ENCODE measurements around the gene EVPL. TPM values are rescaled to one million over a fixed set of nuclear protein-coding genes. Genes with fewer than 3 reads are reported as not detected.

The EVPL gene
- total and polyA plus RNA-seq, 2 of the 13 experiments (the other 11 are each of a cell fraction or from before 2014, with no cell fraction given) = 2.1 to 8.2 TPM

DNA sequence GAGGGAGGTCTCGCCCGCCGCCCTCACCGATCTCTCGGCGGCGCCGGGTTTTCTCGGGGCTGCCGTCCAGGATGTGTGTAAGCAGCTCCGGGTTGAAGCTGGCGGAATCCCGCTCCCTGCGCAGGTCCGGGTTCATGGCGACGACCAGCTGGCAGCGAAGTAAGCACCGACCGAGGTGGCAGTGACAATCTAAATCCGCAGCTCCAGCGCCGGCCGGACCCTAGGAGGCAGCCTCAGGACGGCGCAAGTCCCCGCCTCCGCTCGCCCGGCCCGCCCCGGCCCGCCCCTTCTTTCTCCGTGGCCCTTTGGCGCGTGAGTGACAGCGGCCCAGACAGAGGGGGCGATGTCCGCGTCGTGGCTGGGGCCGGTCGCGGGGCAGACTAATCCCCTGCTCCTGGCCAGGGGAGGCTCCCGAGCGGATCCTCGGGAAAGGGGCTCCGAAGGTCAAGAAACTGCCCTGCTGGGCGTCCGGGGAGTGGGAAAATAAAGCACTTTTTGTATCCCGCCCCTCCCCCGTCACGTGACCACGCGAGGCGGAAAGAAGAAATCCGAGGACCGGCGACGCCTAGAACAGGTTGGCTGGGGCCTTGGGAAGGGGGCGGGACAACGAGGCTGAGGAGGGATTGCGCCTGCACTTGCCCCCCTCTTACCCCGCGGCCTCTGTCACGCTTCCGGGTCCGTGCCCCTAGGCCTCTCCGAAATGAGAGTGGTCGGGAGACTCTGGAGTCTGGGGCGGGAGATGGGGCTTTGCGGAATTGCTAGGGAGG lies 48.0 kb downstream of the EVPL start, which contains the start of the genes ACOX1 and TEN1 (continued):
- TF ChIP-seq, protein P1, sequence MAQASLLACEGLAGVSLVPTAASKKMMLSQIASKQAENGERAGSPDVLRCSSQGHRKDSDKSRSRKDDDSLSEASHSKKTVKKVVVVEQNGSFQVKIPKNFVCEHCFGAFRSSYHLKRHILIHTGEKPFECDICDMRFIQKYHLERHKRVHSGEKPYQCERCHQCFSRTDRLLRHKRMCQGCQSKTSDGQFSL (CRISPR knock-in tag; IDR thresholded peaks at IDR 0.05) = no peak
- TF ChIP-seq, protein P2, sequence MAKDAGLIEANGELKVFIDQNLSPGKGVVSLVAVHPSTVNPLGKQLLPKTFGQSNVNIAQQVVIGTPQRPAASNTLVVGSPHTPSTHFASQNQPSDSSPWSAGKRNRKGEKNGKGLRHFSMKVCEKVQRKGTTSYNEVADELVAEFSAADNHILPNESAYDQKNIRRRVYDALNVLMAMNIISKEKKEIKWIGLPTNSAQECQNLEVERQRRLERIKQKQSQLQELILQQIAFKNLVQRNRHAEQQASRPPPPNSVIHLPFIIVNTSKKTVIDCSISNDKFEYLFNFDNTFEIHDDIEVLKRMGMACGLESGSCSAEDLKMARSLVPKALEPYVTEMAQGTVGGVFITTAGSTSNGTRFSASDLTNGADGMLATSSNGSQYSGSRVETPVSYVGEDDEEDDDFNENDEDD (CRISPR knock-in tag; IDR thresholded peaks at IDR 0.05; ENCODE audit: borderline replicate concordance) = peak; percentile 61; the same call in 1 of the 2 replicates
- TF ChIP-seq, protein P3, sequence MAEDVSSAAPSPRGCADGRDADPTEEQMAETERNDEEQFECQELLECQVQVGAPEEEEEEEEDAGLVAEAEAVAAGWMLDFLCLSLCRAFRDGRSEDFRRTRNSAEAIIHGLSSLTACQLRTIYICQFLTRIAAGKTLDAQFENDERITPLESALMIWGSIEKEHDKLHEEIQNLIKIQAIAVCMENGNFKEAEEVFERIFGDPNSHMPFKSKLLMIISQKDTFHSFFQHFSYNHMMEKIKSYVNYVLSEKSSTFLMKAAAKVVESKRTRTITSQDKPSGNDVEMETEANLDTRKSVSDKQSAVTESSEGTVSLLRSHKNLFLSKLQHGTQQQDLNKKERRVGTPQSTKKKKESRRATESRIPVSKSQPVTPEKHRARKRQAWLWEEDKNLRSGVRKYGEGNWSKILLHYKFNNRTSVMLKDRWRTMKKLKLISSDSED (CRISPR knock-in tag; IDR thresholded peaks at IDR 0.05) = no peak
- TF ChIP-seq HDAC6 (IDR thresholded peaks at IDR 0.05; ENCODE audit: low read depth, low read length) (no peak), ZNF460 (CRISPR knock-in tag; IDR thresholded peaks at IDR 0.05; ENCODE audit: borderline replicate concordance) (peak; percentile 54; the same call in 1 of the 2 replicates), RAD51 (IDR thresholded peaks at IDR 0.05; ENCODE audit: borderline replicate concordance) (peak; percentile 99), ZNF737 (CRISPR knock-in tag; IDR thresholded peaks at IDR 0.05; ENCODE audit: borderline replicate concordance) (0 out of 2 replicates have a peak, but pooled peaks have one; percentile 48), ZFYVE20 (CRISPR knock-in tag; IDR thresholded peaks at IDR 0.05; ENCODE audit: borderline replicate concordance, low read depth) (no peak), ZNF790 (CRISPR knock-in tag; IDR thresholded peaks at IDR 0.05; ENCODE audit: borderline replicate concordance) (no peak), NR1H2 (CRISPR knock-in tag; IDR thresholded peaks at IDR 0.05; ENCODE audit: borderline replicate concordance, low read depth) (no peak), ZNF672 (CRISPR knock-in tag; IDR thresholded peaks at IDR 0.05) (peak; percentile 94; the same call in 1 of the 2 replicates), ZNF44 (CRISPR knock-in tag; IDR thresholded peaks at IDR 0.05) (no peak; the same call in 1 of the 2 replicates), BRD4 (CRISPR knock-in tag; IDR thresholded peaks at IDR 0.05) (no peak; the same call in 1 of the 2 replicates)
- TF ChIP-seq, protein P4, sequence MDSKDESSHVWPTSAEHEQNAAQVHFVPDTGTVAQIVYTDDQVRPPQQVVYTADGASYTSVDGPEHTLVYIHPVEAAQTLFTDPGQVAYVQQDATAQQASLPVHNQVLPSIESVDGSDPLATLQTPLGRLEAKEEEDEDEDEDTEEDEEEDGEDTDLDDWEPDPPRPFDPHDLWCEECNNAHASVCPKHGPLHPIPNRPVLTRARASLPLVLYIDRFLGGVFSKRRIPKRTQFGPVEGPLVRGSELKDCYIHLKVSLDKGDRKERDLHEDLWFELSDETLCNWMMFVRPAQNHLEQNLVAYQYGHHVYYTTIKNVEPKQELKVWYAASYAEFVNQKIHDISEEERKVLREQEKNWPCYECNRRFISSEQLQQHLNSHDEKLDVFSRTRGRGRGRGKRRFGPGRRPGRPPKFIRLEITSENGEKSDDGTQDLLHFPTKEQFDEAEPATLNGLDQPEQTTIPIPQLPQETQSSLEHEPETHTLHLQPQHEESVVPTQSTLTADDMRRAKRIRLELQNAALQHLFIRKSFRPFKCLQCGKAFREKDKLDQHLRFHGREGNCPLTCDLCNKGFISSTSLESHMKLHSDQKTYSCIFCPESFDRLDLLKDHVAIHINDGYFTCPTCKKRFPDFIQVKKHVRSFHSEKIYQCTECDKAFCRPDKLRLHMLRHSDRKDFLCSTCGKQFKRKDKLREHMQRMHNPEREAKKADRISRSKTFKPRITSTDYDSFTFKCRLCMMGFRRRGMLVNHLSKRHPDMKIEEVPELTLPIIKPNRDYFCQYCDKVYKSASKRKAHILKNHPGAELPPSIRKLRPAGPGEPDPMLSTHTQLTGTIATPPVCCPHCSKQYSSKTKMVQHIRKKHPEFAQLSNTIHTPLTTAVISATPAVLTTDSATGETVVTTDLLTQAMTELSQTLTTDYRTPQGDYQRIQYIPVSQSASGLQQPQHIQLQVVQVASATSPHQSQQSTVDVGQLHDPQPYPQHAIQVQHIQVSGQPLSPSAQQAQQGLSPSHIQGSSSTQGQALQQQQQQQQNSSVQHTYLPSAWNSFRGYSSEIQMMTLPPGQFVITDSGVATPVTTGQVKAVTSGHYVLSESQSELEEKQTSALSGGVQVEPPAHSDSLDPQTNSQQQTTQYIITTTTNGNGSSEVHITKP (CRISPR knock-in tag; IDR thresholded peaks at IDR 0.05; ENCODE audit: low read depth) = peak; percentile 87
- TF ChIP-seq, protein P5, sequence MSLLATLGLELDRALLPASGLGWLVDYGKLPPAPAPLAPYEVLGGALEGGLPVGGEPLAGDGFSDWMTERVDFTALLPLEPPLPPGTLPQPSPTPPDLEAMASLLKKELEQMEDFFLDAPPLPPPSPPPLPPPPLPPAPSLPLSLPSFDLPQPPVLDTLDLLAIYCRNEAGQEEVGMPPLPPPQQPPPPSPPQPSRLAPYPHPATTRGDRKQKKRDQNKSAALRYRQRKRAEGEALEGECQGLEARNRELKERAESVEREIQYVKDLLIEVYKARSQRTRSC (CRISPR knock-in tag; IDR thresholded peaks at IDR 0.05; ENCODE audit: low read depth) = peak; percentile 84
- TF ChIP-seq, protein P6, sequence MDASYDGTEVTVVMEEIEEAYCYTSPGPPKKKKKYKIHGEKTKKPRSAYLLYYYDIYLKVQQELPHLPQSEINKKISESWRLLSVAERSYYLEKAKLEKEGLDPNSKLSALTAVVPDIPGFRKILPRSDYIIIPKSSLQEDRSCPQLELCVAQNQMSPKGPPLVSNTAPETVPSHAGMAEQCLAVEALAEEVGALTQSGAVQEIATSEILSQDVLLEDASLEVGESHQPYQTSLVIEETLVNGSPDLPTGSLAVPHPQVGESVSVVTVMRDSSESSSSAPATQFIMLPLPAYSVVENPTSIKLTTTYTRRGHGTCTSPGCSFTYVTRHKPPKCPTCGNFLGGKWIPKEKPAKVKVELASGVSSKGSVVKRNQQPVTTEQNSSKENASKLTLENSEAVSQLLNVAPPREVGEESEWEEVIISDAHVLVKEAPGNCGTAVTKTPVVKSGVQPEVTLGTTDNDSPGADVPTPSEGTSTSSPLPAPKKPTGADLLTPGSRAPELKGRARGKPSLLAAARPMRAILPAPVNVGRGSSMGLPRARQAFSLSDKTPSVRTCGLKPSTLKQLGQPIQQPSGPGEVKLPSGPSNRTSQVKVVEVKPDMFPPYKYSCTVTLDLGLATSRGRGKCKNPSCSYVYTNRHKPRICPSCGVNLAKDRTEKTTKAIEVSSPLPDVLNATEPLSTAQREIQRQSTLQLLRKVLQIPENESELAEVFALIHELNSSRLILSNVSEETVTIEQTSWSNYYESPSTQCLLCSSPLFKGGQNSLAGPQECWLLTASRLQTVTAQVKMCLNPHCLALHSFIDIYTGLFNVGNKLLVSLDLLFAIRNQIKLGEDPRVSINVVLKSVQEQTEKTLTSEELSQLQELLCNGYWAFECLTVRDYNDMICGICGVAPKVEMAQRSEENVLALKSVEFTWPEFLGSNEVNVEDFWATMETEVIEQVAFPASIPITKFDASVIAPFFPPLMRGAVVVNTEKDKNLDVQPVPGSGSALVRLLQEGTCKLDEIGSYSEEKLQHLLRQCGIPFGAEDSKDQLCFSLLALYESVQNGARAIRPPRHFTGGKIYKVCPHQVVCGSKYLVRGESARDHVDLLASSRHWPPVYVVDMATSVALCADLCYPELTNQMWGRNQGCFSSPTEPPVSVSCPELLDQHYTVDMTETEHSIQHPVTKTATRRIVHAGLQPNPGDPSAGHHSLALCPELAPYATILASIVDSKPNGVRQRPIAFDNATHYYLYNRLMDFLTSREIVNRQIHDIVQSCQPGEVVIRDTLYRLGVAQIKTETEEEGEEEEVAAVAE (CRISPR knock-in tag; IDR thresholded peaks at IDR 0.05; ENCODE audit: borderline replicate concordance) = no peak; the same call in 1 of the 2 replicates

Measured in HepG2 (cell line).